GM12872 (cell line): ENCODE results near the gene CDHR3.
A peak's percentile ranks its signal among the peaks of the same experiment; 100 is the strongest.

ENCODE experiments used
- CTCF ChIP-seq: IDR thresholded peaks from 3 replicates; pipeline ENCODE4 v1.5.1; 2011; ENCODE audit warnings: low read depth, mild to moderate bottlenecking, low read length, moderate library complexity; ENCODE audit not compliant: insufficient read depth

CDHR3 gene

DNA sequence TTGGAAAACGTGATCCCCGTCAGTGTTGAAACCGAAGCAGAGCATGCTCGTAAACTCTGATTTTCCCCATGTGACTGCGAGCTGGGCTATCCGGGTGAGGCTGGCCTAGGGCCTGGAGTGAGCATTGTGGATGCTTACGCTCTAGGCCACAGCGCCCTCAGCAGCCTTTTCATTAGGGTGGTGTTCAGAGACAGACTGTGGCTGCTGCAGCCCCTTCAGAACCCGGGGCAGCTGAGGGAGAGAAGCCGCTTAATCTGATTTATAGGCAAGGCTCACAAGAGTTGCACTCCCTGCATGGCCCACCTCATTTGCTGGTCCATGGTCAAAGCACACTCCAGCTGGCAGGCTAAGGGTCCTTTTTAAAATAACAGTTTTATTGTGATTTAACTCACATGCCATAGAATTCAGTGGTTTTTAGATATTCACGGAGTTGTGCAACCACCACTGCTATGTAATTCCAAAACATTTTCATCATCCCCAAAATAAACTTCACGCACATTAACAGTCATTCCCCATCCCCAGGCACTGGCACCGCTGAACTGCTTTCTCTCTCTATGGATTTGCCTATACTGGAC lies 76.5 kb downstream of the CDHR3 start:
- TF ChIP-seq CTCF, result no peak

DNA sequence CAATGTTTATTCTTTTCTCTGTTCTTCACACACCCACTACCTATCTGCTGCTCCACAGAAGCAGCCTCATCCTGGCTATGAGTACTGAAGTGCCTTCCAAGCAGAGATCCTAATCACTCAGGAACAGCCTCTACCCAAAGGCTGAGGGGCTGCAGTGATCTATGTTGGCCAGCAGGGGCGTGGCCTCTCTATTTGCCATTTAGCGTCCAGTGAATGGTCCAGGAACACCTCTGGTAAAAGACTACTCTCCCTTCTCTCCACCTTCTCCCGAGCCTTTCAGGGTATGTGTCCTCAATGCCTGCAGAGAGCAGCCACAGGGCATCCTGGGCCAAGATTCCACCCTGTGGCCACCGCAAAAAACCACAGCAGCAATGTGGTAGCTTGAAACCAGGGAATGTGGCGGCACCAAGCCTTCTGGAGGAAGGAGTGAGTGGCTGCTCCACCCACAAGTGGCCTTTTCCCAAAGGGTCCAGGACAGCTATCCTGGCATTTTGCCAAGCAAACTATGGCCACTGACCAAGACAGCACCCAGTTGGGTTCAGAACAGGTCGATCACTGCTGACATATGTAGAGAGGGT lies 78.2 kb downstream of the CDHR3 start:
- peak; percentile 93 for TF ChIP-seq CTCF

DNA sequence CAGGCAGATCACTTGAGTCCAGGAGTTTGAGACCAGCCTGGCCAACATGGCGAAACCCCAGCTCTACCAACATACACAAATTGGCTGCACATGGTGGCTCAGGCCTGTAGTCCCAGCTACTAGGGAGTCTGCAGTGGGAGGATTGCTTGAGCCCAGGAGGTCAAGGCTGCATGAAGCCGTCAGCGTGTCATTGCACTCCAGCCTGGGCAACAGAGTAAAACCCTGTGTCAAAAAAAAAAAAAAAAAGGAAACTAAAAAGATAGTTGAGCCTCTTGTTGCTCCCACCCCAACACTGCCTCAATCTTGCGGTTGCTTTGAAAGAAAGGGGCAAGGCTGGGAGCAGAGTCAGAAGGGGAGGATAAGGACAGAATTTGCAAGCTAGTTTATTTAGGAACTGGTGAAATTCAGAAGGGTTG lies 79.1 kb downstream of the CDHR3 start:
- no peak for TF ChIP-seq CTCF

DNA sequence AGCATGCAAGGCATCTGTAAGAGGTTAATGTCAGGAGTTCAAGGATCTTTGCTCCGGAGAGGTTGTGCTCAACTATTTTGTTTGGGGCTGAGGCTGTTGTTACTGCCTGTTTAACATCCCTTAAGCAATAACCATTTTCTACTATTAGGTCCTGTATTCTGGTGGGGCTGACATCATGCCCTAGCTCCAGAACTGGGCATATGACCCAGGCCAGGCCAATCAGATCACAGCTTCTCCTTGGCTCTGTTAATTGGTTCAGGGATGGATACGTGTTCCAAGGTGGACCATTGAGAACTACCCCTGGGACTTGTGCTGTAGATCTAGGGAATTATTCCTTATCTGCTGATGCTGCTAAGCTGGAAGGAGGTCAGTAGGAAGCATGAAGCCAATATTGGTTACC lies 82.1 kb downstream of the CDHR3 start:
- no peak for TF ChIP-seq CTCF

GRCh38 chr7:106045586-106045985 lies 82.5 kb downstream of the CDHR3 start:
- no peak for TF ChIP-seq CTCF

DNA sequence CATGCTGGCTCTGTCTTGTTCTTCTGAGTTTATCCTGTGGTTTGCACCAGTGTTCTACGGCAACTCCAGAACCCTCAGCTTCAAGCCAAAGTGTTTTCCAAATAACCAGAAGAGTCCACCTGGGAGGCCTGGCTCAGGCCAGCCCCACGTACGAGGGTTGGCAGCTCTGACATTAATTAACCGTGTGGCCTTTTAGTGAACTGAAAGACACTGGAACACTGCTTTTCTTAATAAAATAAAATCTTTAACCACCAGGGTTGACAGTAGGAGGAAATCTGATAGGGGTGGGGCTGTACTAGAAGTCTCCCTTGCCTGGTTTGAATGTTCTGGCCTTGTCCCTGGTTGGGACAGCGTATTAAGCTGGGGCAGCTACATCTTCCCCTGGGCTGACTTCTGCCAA lies 84.1 kb downstream of the CDHR3 start:
- TF ChIP-seq CTCF, result no peak

GRCh38 chr7:106047818-106048705 lies 85.0 kb downstream of the CDHR3 start:
- TF ChIP-seq CTCF, result no peak
